DOHH2 (cell line): ENCODE results near the gene ADNP2.

Source experiments
- CTCF ChIP-seq: fragments of 200-600 bp; sonication (generic); IDR thresholded peaks from one replicate; pipeline ENCODE4 v1.5.1; 2014; ENCODE audit warnings: antibody characterized with exemption, mild to moderate bottlenecking, low read depth, low read length; ENCODE audit not compliant: poor library complexity, severe bottlenecking
- EZH2phosphoT487 ChIP-seq: fragments of 200-600 bp; sonication (generic); IDR thresholded peaks from 2 replicates; pipeline ENCODE4 v1.6.1; 2017; ENCODE audit warnings: borderline replicate concordance, mild to moderate bottlenecking, antibody characterized with exemption, low read length, moderate library complexity, mixed read lengths

- no peak for TF ChIP-seq CTCF
- TF ChIP-seq EZH2phosphoT487: no peak
Measured at GRCh38 chr18:80147037-80147417, 38.0 kb downstream of the ADNP2 start.
